Nephron progenitor cell (in vitro differentiated cells): ENCODE measurements around the gene REG4.

ENCODE experiments used
- DNase-seq: peaks from one replicate; pipeline ENCODE4 v3.0.0; 2021
- H3K27ac Mint-ChIP-seq: 2 replicates; pipeline ENCODE4 v1.8.0; 2021; ENCODE audit warnings: mild to moderate bottlenecking, moderate library complexity, mixed read lengths
- H3K27me3 Mint-ChIP-seq: 2 replicates; pipeline ENCODE4 v1.8.0; 2021; ENCODE audit warnings: mild to moderate bottlenecking, low read depth, mixed read lengths; ENCODE audit not compliant: poor library complexity
- H3K36me3 Mint-ChIP-seq: 2 replicates; pipeline ENCODE4 v1.8.0; 2021; ENCODE audit warnings: low read depth, mixed read lengths
- H3K4me1 Mint-ChIP-seq: 2 replicates; pipeline ENCODE4 v1.8.0; 2021; ENCODE audit warnings: mixed read lengths
- H3K4me3 Mint-ChIP-seq: 2 replicates; pipeline ENCODE4 v1.8.0; 2021; ENCODE audit warnings: mild to moderate bottlenecking, moderate library complexity, mixed read lengths
- H3K9me3 Mint-ChIP-seq: 2 replicates; pipeline ENCODE4 v1.8.0; 2021; ENCODE audit warnings: mild to moderate bottlenecking, moderate library complexity, mixed read lengths
- CTCF ChIP-seq: fragments of 200-600 bp; sonication (generic); IDR thresholded peaks from 2 replicates; pipeline ENCODE4 v1.5.0; 2021; ENCODE audit warnings: antibody characterized with exemption

The REG4 gene

DNA sequence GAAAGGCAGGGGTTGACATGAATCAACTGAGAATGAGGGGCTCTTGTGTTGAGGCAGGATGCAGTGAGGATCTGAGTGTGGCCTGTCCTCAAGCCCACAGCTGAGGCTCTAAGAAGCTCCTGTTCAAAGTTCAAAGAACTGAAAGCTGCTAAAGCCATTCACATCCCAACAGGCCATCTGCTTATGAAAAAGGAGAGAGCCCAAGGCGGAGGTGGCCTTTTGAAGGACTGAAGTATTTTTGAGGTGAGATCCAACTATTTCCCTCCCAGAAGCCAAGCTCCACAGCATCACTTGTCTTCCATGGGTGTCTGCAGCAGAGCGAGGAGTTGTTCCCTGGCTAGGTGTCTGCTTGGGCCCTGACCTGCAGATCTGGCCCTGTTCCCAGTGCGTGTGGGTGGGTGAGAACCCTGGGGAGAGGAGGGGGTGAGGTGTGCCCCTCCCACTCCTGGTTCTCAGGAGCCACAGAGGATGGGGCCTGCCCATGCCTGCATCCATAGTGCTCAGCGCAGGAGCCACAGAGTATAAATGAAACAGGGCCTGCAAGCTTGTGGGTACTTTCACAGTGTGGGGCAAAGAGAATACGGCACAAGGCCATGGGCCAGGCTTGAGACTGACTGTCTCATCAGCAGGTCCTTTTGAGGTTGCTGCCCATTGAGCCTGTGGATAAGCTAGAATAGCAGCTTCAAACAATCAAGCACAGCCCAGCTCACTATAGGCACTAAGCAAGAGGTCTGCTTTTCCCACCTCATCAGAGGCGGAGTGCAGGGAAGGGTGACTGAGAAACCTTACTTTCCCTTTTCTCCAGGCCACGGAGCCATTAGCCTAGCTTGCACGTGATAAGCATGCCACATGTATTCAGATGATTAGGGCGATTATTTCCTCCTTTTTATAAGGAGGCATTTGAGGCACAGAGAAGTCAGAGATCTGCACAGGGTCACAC lies 15.7 kb downstream of the REG4 start:
- no peak overlapping the region for H3K4me3 Mint-ChIP-seq
- DNase-seq = no peak
- no peak for TF ChIP-seq CTCF
- H3K27me3 Mint-ChIP-seq = peaks cover 8% of the 10 kb centered on the region
- H3K9me3 Mint-ChIP-seq = no peaks in the 10 kb centered on the region
- H3K4me1 Mint-ChIP-seq = peaks cover 15% of the 10 kb centered on the region
- no peak overlapping the region for H3K27ac Mint-ChIP-seq
- H3K36me3 Mint-ChIP-seq = no peaks in the 10 kb centered on the region

GRCh38 chr1:119794876-119795240 lies 16.4 kb downstream of the REG4 start:
- H3K4me3 Mint-ChIP-seq = no peak overlapping the region
- H3K27ac Mint-ChIP-seq = no peak overlapping the region
- peaks cover 10% of the 10 kb centered on the region for H3K27me3 Mint-ChIP-seq
- no peak for DNase-seq
- no peaks in the 10 kb centered on the region for H3K9me3 Mint-ChIP-seq
- no peak for TF ChIP-seq CTCF
- H3K36me3 Mint-ChIP-seq = no peaks in the 10 kb centered on the region
- peaks cover 18% of the 10 kb centered on the region for H3K4me1 Mint-ChIP-seq

DNA sequence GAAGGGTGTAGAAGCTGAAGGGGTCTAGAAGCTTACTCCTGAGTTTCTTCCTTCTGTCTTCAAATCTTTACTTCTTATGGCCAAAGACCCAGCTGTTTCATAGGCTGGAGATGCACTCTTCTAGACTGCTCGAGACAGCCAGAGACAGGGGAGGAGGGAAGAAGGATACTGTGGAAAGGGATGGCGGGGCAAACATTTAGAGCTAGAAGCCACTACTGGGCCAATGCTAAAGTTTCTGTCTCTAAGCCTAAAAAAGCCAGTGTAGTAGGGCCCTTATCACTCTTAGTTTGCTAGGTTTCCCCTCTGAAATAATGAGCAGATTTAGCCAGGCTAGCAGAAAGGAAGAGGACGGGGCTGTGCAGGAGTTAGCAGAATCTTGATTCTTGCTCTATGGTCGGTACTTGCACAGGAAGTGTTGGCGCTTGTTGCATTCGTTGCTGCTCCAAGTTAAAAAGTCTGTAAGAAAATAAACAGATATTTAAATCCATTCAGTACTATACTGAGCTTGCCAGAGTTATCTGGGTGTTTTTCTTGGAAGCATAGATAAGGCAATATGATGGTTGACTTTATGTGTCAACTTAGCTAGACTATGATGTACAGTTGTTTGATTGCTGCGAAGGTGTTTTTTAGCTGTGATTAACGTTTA lies 16.9 kb downstream of the REG4 start:
- peaks cover 18% of the 10 kb centered on the region for H3K4me1 Mint-ChIP-seq
- no peaks in the 10 kb centered on the region for H3K9me3 Mint-ChIP-seq
- no peak for DNase-seq
- no peak overlapping the region for H3K27ac Mint-ChIP-seq
- no peaks in the 10 kb centered on the region for H3K36me3 Mint-ChIP-seq
- H3K27me3 Mint-ChIP-seq = peaks cover 10% of the 10 kb centered on the region
- no peak overlapping the region for H3K4me3 Mint-ChIP-seq
- TF ChIP-seq CTCF = no peak

DNA sequence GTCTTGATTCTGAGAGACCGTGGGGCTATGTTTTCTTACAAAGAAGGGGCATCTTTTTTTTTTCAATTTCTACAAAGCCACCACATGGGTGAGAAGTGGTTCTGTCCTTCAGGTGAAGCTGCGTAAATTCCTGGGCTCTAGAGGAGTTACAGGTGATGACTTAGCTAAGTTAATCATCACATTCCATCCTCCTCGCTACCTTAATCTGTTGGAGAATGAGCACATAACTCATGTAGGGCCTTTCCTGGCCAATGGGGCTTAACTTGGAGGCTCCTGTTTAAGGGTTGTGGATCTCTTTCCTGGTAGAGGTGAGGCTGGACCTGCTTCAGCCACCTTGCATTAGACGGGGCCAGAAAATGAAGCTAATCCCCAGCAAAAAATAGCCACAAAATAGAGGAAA lies 19.9 kb downstream of the REG4 start:
- no peak for DNase-seq
- peaks cover 3% of the 10 kb centered on the region for H3K9me3 Mint-ChIP-seq
- TF ChIP-seq CTCF = no peak
- peaks cover 10% of the 10 kb centered on the region for H3K4me1 Mint-ChIP-seq
- no peak overlapping the region for H3K27ac Mint-ChIP-seq
- H3K36me3 Mint-ChIP-seq = no peaks in the 10 kb centered on the region
- peaks cover 10% of the 10 kb centered on the region for H3K27me3 Mint-ChIP-seq
- H3K4me3 Mint-ChIP-seq = no peak overlapping the region

DNA sequence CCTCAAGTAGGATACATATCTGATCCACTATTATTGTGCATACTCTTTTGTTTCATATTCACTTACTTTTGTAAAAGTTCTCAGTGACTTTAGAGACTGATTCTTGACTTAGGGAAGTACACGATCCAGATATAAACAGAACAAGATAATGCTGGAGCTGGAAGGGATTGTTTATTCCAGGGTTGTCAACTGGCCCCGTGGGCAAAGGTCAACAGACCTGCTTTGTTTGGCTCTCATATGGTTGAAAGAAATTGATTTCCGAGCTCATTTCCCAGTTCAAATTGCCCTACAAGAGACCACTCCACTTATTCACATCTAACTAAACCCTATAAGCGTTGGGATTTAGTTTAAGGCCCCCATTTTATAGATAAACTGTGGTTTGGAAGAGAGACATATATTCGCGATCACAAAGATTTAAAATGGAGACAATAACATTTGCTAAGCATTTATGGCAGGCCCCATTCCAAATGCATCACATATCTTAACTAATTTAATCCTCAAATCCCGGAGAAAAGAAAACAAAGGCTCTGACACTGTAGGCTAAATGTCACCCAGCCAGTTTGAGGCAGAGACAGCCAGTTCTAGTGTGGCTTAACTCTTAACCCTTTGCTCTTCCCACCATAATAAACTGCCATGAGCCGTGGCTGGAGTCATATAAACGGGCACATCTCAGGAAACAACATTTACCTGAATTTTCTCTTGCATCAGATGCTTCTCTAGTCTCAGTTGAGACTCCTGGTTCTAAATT lies 20.6 kb downstream of the REG4 start:
- Mint-ChIP-seq H3K4me3 (no peak overlapping the region), H3K9me3 (peaks cover 6% of the 10 kb centered on the region), H3K4me1 (peaks cover 18% of the 10 kb centered on the region), H3K27me3 (peaks cover 10% of the 10 kb centered on the region), H3K27ac (peak overlapping the region; percentile 58), H3K36me3 (no peaks in the 10 kb centered on the region)
- TF ChIP-seq CTCF = no peak
- no peak for DNase-seq
